22Rv1 (cell line): ENCODE measurements around the gene SANBR.

Experiments
- CTCF ChIP-seq: fragments of 450-650 bp; IDR thresholded peaks from 2 replicates; pipeline ENCODE4 v1.5.1; 2017; ENCODE audit warnings: mild to moderate bottlenecking
- ZFX ChIP-seq: fragments of 450-650 bp; IDR thresholded peaks from 2 replicates; pipeline ENCODE4 v1.6.1; 2017; ENCODE audit warnings: antibody characterized with exemption, borderline replicate concordance

GRCh38 chr2:61016392-61017002, 49.2 kb upstream of the SANBR start:
- TF ChIP-seq CTCF (no peak), ZFX (no peak)
